Suprapubic skin (tissue), 4 donors: ENCODE measurements around the gene GARIN5A. TPM values are rescaled to one million over a fixed set of nuclear protein-coding genes. Genes with fewer than 3 reads are reported as not detected.

Source experiments
- DNase-seq, 2 donors: peaks; one replicate each; pipeline ENCODE4 v3.0.0-alpha.2; 2019; ENCODE audit warnings: low spot score in 2 of 2
- H3K27ac ChIP-seq: fragments of 200-600 bp; sonication (generic); one replicate; pipeline ENCODE4 v1.5.1; 2019
- H3K27me3 ChIP-seq: fragments of 200-600 bp; sonication (generic); one replicate; pipeline ENCODE4 v1.5.1; 2019
- H3K36me3 ChIP-seq: fragments of 200-600 bp; sonication (generic); one replicate; pipeline ENCODE4 v1.5.1; 2019
- H3K4me1 ChIP-seq: fragments of 200-600 bp; sonication (generic); one replicate; pipeline ENCODE4 v1.5.1; 2019
- H3K4me3 ChIP-seq: fragments of 200-600 bp; sonication (generic); one replicate; pipeline ENCODE4 v1.5.1; 2019; ENCODE audit warnings: mild to moderate bottlenecking
- H3K9me3 ChIP-seq: fragments of 200-600 bp; sonication (generic); one replicate; pipeline ENCODE4 v1.5.1; 2019
- CTCF ChIP-seq, 2 donors: fragments of 200-600 bp in 1 of 2; fragments of 450-650 bp in 1 of 2; sonication (generic) in 1 of 2; IDR thresholded peaks; one replicate each; pipeline ENCODE4 v1.5.1; 2016 to 2019; ENCODE audit warnings: antibody characterized with exemption in 2 of 2, mild to moderate bottlenecking in 1 of 2, moderate library complexity in 1 of 2
- EP300 ChIP-seq: sonication (generic); formaldehyde crosslinking; IDR thresholded peaks from one replicate; pipeline ENCODE4 v1.6.1; 2017; ENCODE audit warnings: antibody characterized with exemption
- POLR2A ChIP-seq, 2 donors: fragments of 450-650 bp; IDR thresholded peaks; one replicate each; pipeline ENCODE4 v1.6.1; 2017; ENCODE audit warnings: antibody characterized with exemption in 2 of 2, mild to moderate bottlenecking in 2 of 2, moderate library complexity in 2 of 2
- POLR2AphosphoS5 ChIP-seq, 3 donors: sonication (generic); formaldehyde crosslinking; IDR thresholded peaks; one replicate each; pipeline ENCODE4 v1.6.1; 2017; ENCODE audit warnings: antibody characterized with exemption in 3 of 3
- WGBS: methylation state at CpG from one replicate; pipeline ENCODE4 v1.1.5; 2018; 5-methylcytosine and 5-hydroxymethylcytosine counted together
- total RNA-seq, 4 donors: library from RNA; depleted of rRNA; stranded (reverse); fragments of >200 nt; gene quantifications; one replicate each; pipeline ENCODE4 v1.1.0, GENCODE V29; 2016

Gene GARIN5A
- total RNA-seq: 1 to 10 TPM in 3 of 4 donors, not detected in 1; 3.9 to 5.0 (median 4.2) TPM

GRCh38 chr19:50476224-50476906, at the start of gene GARIN5A, which contains the start of gene EMC10:
Gene GARIN5A, minus strand, starts transcription at chr19:50476848. Its CDS starts 460 bp downstream, at chr19:50476388.
Gene EMC10, plus strand, starts transcription at chr19:50476507. Its CDS starts 38 bp downstream, at chr19:50476545.
- Histone ChIP-seq H3K27me3 (no peaks in the 10 kb centered on the region), H3K9me3 (no peaks in the 10 kb centered on the region), H3K27ac (peak within 1 kb of the TSS; percentile 81), H3K36me3 (peaks cover 26% of the 10 kb centered on the region), H3K4me3 (peak within 1 kb of the TSS; percentile 91), H3K4me1 (peaks cover 13% of the 10 kb centered on the region)
- WGBS: under 1% methylated on average over 43 of the region's 58 CpGs
- TF ChIP-seq POLR2A (IDR thresholded peaks at IDR 0.05) (peak; percentile 4 to 46), EP300 (no peak), CTCF (IDR thresholded peaks at IDR 0.05) (no peak), POLR2AphosphoS5 (IDR thresholded peaks at IDR 0.05) (peak in 2 of 3 donors; percentile 9 to 38)
- peak; percentile 91 to 93 for DNase-seq

- Histone ChIP-seq H3K4me1 (no peaks in the 10 kb centered on the region), H3K27me3 (peaks cover 9% of the 10 kb centered on the region), H3K36me3 (no peaks in the 10 kb centered on the region), H3K9me3 (no peaks in the 10 kb centered on the region), H3K27ac (no peak overlapping the region), H3K4me3 (no peak overlapping the region)
- 90% methylated on average over 10 of the region's 10 CpGs for WGBS
- DNase-seq: no peak
- no peak for TF ChIP-seq POLR2AphosphoS5 (IDR thresholded peaks at IDR 0.05)
- no peak for TF ChIP-seq POLR2A (IDR thresholded peaks at IDR 0.05)
- no peak for TF ChIP-seq EP300
- no peak for TF ChIP-seq CTCF (IDR thresholded peaks at IDR 0.05)
These were observed 46.2 kb upstream of the GARIN5A start for GRCh38 chr19:50522881-50523280.

GRCh38 chr19:50520822-50521465, 44.3 kb upstream of the GARIN5A start:
- Histone ChIP-seq H3K36me3 (no peaks in the 10 kb centered on the region), H3K4me3 (no peak overlapping the region), H3K9me3 (no peaks in the 10 kb centered on the region), H3K27ac (no peak overlapping the region), H3K4me1 (no peaks in the 10 kb centered on the region), H3K27me3 (peaks cover 5% of the 10 kb centered on the region)
- TF ChIP-seq CTCF (IDR thresholded peaks at IDR 0.05) (no peak), POLR2A (IDR thresholded peaks at IDR 0.05) (no peak), EP300 (no peak), POLR2AphosphoS5 (IDR thresholded peaks at IDR 0.05) (no peak)
- DNase-seq: peak in 1 of 2 donors; percentile 48
- WGBS: 79% methylated on average over 14 of the region's 17 CpGs

- Histone ChIP-seq H3K9me3 (no peaks in the 10 kb centered on the region), H3K4me3 (no peak overlapping the region), H3K4me1 (no peaks in the 10 kb centered on the region), H3K27ac (no peak overlapping the region), H3K27me3 (no peaks in the 10 kb centered on the region), H3K36me3 (no peaks in the 10 kb centered on the region)
- DNase-seq: peak in 1 of 2 donors; percentile 75
- TF ChIP-seq POLR2AphosphoS5 (IDR thresholded peaks at IDR 0.05) (no peak), POLR2A (IDR thresholded peaks at IDR 0.05) (no peak), EP300 (no peak), CTCF (IDR thresholded peaks at IDR 0.05) (no peak)
- 100% methylated on average over 23 of the region's 40 CpGs for WGBS
These were observed 42.4 kb upstream of the GARIN5A start for GRCh38 chr19:50519006-50519575.
